GM18861 (cell line): Measurements from ENCODE around the gene NTM.
"Not testable (repeated sequence)": the region's sequence is repeated elsewhere in the genome, so short reads cannot be mapped to it uniquely, and the experiment has no call there.

Experiments
- ATAC-seq: cut with Tn5 transposase; IDR thresholded peaks from one replicate; pipeline ENCODE4 v1.9.1; 2021; ENCODE audit not compliant: unreplicated experiment

Gene NTM

GRCh38 chr11:131491503-131491902 is 121.1 kb downstream of the NTM start:
- ATAC-seq: no peak

GRCh38 chr11:131495423-131495822 is 125.0 kb downstream of the NTM start:
- ATAC-seq: no peak

- not testable (repeated sequence) for ATAC-seq
These were observed 127.3 kb downstream of the NTM start for GRCh38 chr11:131497686-131498085.

- no peak for ATAC-seq
These were observed 128.3 kb downstream of the NTM start for GRCh38 chr11:131498631-131499160.

GRCh38 chr11:131499199-131499598 is 128.8 kb downstream of the NTM start:
- no peak for ATAC-seq

DNA sequence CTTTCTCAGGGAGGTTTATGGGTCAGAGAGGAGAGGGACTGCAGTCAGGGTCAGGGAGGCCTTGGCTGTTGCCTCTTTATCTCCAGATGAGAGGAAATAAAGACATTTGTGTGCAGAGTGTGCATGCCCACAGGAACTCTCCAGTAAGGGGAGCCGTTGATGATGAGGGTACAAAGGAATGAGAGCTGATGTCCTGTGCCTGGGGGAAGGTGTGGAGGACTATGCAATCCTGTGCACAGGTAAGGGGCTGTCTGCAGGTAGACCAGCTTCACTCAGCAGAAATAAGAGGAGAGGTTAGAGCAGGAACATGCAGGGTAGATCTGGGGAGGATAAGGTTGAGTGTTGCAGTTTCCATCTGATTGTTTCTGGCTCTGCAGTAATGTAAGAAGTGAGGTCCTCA is 132.6 kb downstream of the NTM start:
- ATAC-seq: no peak

DNA sequence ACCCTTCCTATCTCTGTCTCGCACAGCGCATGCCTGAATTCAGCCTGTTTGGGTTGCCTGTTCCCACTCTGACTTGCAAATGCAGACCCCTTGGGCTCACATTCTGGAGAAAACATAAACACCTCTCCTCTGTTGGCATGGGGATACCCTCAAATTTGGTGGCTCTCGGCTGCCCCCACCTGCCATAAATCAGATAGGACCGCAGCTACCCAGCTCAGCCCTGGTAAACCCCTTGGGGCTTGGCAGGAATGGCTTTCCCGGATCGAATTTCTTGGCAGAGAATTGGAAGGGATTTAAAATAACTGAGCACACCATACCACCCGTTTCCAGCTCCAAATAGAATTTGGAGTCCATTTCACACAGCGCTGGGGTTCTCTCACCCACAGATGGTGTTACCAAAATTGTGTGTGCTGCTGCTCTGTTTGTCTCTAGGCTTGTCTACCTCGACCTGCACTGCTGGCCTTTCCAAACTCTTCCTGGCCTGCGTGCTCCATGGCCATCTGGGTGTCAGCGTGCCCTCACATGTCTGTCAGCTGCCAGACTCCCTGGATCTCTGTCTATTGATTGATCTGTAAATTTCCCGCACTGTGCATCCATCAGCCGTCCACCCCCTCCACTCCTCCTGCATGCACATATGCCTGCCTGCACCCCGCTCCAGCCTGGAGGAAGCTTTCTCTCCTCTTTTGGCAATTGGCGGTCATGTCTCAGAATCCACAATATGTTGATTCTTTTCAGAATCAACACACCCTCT is 134.0 kb downstream of the NTM start:
- no peak for ATAC-seq

DNA sequence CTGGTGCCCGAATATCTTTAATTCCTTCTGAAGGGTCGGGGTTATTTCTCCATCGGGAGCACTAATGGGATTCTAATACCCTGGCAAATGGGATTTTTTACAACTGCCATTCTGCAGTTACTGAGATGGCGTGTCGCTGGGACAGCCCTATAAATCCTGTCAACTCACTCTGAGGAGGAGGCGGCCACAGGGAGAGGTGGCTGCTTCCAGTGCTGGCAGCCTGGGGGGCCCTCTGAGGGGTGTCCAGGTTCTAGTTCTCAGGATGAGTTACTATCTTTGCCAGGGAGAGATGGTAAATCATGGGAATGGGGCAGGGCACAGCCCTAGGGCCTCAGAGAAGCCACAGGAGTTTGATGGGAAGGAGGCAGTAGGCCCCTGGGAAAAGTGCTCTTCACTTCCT is 135.9 kb downstream of the NTM start:
- ATAC-seq: no peak

DNA sequence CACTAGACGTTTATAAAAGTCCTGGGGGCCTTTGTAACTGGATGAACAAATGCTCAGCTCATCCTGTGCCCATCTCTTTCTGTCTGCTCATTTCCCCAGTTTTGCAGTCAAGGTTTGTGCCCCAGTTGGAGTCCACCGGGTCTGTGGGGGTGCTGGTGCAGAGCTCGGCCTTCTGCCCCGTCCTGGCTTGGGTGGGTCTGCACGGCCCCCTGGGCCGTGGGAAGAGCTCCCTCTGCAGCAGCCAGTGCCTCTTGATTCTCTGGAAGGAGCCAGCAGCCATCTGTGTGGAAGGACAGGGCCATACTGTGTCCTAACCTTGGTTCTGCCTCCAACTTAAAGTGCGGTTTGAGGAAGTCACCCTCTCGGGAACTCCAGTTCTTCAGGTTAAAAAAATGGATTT is 140.2 kb downstream of the NTM start:
- no peak for ATAC-seq

GRCh38 chr11:131511794-131512193 is 141.4 kb downstream of the NTM start:
- ATAC-seq: no peak

DNA sequence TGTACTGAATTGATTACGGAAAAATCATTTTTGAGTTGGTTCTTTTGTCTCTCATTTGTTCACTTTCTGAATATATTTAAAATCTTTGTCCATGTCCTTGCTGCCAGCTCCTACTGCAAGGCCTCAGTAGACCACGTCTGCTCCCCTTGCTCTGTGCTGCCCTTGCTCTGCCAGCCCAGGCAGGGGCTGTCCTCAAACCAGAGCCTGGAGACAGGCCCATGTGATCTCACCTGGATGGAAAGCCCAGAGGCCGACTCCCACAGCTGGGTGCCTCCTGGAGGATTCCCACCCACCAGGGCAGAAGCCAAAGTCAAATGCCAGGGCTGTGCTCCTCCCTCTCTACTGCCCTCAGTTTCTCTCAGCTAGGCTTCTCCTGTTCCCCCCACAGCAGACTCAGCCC is 141.8 kb downstream of the NTM start:
- ATAC-seq: no peak

- ATAC-seq: no peak
These were observed 143.6 kb downstream of the NTM start for GRCh38 chr11:131514062-131514461.

DNA sequence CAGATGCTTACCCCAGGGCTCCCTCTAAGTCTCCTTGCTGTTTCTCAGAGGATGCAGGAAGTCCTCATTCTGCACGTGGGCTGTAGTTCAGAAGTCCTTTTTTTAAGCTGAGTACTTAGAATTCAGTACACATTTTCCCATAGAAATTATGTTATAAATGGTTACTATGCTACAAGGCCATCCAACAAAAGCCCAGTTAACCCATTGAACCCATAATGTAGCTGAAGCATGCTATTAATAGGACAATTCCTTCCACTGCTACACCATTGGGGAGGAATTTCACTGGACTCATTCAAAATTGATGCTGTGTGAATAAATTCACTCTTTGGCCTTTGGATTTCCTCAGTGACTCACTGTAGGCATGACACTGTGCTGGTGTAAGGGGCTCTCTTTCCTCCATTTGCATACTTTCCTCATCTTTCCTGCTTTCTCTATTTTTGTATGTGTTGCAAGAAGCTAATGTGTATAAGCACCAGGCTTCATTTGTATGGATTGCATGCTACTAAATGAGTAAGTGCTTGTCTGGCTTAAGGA is 148.0 kb downstream of the NTM start:
- ATAC-seq: no peak

DNA sequence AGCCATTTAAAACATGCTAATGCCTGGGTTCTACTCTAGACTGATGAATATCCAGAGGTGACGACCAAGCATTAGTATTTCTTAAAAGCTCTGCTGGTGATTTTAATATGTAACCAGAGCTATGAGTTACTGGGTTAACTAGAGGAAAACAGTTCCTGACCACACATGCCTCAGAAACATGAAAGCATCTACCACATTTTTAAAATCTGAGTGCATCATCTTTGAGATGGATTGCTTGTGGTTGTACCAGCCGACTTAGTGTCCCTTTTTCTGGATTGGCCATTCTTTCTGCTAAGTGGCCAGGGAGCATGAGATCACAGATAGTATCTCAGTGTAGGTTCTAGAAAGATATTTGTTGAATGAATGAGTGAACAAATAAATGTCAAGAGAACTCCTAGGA is 152.4 kb downstream of the NTM start:
- ATAC-seq: no peak

DNA sequence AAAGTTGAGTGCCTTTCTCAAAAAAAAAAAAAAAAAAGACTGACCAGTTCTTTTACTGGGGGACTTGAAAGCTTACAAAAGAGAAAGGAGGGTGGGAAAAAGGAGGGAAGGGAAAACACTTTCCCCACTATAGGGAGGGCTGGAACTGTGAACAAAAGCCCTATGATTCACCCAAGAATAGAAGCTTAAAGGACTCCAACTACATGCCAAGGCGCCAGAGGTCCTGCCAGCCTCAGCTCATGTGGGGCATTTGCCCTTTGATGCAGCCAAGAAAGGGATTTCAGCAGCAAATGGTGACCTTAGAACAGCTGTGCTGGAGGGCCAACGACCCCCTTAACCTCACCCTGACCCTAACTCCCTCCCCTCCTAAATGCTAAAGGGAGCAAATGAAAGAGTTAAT is 160.0 kb downstream of the NTM start:
- ATAC-seq: no peak

- no peak for ATAC-seq
These were observed 162.7 kb downstream of the NTM start for GRCh38 chr11:131533149-131533548.

- ATAC-seq: no peak
These were observed 163.6 kb downstream of the NTM start for GRCh38 chr11:131533998-131534397.

GRCh38 chr11:131534611-131535010 is 164.2 kb downstream of the NTM start:
- no peak for ATAC-seq

DNA sequence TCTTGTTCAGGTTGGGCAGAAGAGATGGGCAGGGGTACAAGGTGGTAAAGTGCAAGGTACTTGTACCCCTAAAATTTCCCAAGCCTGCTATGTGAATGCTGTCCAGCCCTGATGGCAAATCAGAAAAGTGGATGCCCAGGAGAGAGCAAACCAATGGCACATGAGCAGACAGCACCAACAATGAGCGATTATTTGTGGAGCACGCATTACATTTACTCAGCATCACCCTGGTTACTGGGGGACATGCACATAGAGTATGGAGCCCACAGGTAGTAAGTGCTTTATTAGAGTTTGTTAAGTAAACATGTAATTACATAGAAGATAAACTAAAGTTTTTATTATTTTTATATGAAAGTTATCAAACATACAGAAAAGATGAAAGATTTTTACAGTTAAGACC is 165.7 kb downstream of the NTM start:
- ATAC-seq: no peak

DNA sequence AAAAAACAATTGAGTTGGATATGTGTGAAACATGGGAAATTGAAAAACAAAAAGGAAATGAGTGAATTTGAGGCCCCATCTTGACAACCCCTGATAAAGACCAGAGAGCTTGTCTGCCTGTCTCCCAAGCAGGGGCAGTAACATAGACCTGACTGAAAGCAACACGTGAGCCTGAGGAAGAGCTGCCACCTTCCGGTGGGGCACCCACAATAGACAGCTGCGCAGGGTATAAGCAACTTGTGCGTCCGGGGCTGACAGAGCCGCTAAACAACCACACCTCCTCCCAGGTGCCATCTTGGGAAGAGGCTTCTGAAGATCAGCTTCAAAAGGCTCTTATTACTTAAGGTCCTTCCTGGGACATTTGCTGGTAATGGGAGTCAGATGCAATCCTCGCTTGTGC is 166.8 kb downstream of the NTM start:
- no peak for ATAC-seq

DNA sequence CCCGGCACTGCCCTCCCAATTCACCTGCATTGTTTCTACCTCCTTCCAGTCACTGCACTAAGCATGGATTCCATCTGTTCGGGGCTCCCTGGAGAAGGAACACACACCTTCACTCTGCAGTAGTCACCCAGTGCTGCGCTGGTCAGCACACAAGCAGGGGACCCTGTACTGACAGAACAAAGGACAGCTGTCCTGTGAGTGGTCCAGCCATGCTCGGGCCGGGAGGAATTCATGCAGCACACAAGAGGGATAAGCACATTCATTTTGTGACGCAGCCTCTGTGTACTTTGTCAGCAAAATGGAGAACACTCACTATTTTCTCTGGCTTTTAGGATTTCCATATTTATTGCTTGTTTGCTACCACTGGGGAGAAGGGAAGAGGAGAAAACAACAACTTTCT is 167.3 kb downstream of the NTM start:
- ATAC-seq: no peak

DNA sequence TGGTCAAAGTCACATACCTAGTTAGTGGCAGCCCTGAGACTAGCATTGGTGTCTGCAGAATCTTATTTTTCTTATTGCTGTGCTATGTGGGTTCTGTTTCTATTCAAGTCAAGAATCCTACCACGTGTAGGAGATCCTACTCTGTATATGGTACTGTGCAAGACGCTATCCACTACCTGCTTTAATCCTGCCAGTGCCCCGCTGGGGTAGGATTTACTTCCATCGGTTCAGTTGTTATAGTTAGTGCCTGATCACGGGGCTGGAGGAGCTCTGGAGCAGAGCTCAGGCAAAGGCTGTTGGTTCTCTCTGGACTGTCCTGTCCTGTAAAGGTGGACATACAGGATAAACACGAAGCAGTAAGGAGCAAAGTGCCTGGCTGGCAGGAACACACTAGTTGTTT is 167.9 kb downstream of the NTM start:
- ATAC-seq: no peak

DNA sequence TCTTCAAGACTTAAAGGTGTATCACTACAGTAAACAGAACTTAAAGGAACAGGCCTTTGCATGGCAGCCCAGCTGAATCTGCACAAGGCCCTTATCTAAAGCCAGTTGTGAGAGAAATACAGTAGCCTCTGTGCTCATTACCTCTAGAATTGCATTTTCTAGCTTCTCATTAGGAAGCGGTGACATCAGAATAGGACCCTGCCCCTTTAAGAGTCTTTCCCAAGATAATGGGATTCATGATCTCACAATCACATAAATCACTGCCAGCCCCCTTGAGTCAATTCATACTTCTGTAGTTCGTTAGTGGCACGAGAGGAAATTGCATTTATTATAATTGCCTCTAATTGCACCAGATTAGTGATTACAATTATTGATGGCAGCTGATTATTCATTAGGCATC is 170.3 kb downstream of the NTM start:
- ATAC-seq: no peak
